ENCODE data around the gene CRYGS.
"Not testable (repeated sequence)": the region's sequence is repeated elsewhere in the genome, so short reads cannot be mapped to it uniquely, and the experiment has no call there.

Gene CRYGS

GRCh38 chr3:186580785-186581184 is 36.6 kb upstream of the CRYGS start:
- Histone ChIP-seq H3K27me3 (ENCODE audit: insufficient read depth, low read length) (no peaks in the 10 kb centered on the region), H3K4me3 (ENCODE audit: low read depth, low read length) (no peak overlapping the region), H3K4me1 (ENCODE audit: control insufficient read depth, insufficient read depth, low read length, unreplicated experiment) (peaks cover 12% of the 10 kb centered on the region), H3K27ac (ENCODE audit: low read depth, low read length) (no peak overlapping the region), H2AFZ (ENCODE audit: low read length, unreplicated experiment) (no peak overlapping the region), H3K36me3 (ENCODE audit: insufficient read depth, low read length) (peaks cover 66% of the 10 kb centered on the region), H3K79me2 (ENCODE audit: control insufficient read depth, insufficient read depth, low read length, unreplicated experiment) (no peaks in the 10 kb centered on the region)

GRCh38 chr3:186577521-186577920 is 33.3 kb upstream of the CRYGS start:
- Histone ChIP-seq H3K36me3 (ENCODE audit: insufficient read depth, low read length) (peaks cover 54% of the 10 kb centered on the region), H3K27me3 (ENCODE audit: insufficient read depth, low read length) (no peaks in the 10 kb centered on the region), H3K27ac (ENCODE audit: low read depth, low read length) (no peak overlapping the region), H2AFZ (ENCODE audit: low read length, unreplicated experiment) (no peak overlapping the region), H3K4me3 (ENCODE audit: low read depth, low read length) (no peak overlapping the region), H3K79me2 (ENCODE audit: control insufficient read depth, insufficient read depth, low read length, unreplicated experiment) (no peaks in the 10 kb centered on the region), H3K4me1 (ENCODE audit: control insufficient read depth, insufficient read depth, low read length, unreplicated experiment) (no peaks in the 10 kb centered on the region)

DNA sequence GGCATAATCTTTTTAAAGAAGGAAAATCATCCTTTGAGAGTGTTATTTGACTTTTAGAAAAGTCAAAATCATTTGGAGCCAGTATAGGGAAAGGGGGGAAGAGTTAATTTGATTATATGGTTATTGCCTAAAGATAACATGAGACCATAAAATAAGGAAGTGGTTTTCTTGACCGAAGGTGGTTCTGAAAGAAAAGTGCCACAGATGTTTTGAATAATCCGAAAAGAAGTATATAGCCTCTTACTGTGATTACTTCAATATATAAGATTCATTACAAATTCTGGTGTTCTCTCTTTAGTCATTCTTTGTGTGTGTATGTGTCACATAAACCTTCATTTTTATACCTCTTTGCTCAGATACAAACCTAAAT is 27.4 kb upstream of the CRYGS start:
- Histone ChIP-seq H3K4me3 (ENCODE audit: low read depth, low read length) (peak overlapping the region; percentile 98), H3K27me3 (ENCODE audit: insufficient read depth, low read length) (no peaks in the 10 kb centered on the region), H2AFZ (ENCODE audit: low read length, unreplicated experiment) (no peak overlapping the region), H3K4me1 (ENCODE audit: control insufficient read depth, insufficient read depth, low read length, unreplicated experiment) (peaks cover 13% of the 10 kb centered on the region), H3K36me3 (ENCODE audit: insufficient read depth, low read length) (peaks cover 20% of the 10 kb centered on the region), H3K79me2 (ENCODE audit: control insufficient read depth, insufficient read depth, low read length, unreplicated experiment) (peaks cover 20% of the 10 kb centered on the region), H3K27ac (ENCODE audit: low read depth, low read length) (no peak overlapping the region)

DNA sequence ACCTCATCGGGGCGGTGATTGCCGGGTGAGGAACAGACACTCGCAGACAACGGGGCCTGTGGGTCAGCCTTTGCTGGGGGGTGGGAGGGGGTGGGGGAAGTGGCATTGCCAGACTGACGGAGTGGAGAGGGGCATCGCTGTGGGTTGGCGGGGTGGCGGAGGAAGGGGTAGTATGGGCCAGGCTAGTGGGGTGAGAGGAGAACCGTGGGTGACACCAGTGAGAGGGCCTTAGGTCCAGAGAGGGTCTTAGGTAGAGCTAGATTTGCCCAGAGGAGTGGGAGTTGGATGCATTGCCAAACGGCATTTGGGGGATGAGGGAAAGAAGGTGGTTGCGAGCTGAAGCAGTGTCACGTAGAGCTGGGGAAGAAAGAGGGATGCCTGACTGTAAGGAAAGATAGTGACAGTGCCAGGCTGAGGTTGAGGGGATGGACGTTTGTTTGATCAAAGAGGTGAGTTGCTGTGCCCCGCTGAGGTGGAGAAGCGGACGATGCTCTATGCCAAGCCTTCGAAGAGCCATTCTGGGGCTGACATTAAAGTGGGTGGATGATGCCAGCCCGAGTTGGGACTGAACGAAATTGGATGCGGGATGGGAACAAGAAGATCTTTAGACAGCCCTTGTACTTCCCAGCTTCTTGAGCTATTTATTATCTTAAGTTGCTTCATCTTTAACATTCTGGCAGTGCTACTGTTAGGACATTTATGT is 26.9 kb upstream of the CRYGS start:
- peaks cover 25% of the 10 kb centered on the region for H3K79me2 ChIP-seq (ENCODE audit: control insufficient read depth, insufficient read depth, low read length, unreplicated experiment)
- H3K27me3 ChIP-seq (ENCODE audit: insufficient read depth, low read length) = no peaks in the 10 kb centered on the region
- H3K27ac ChIP-seq (ENCODE audit: low read depth, low read length) = peak overlapping the region; percentile 62; the same call in 1 of the 2 replicates
- peaks cover 13% of the 10 kb centered on the region for H3K4me1 ChIP-seq (ENCODE audit: control insufficient read depth, insufficient read depth, low read length, unreplicated experiment)
- peak overlapping the region; percentile 85 for H2AFZ ChIP-seq (ENCODE audit: low read length, unreplicated experiment)
- H3K36me3 ChIP-seq (ENCODE audit: insufficient read depth, low read length) = peaks cover 16% of the 10 kb centered on the region
- H3K4me3 ChIP-seq (ENCODE audit: low read depth, low read length) = peak overlapping the region; percentile 98

- peaks cover 27% of the 10 kb centered on the region for H3K79me2 ChIP-seq (ENCODE audit: control insufficient read depth, insufficient read depth, low read length, unreplicated experiment)
Measured at GRCh38 chr3:186570096-186570940, 26.1 kb upstream of the CRYGS start, which contains the start of gene DNAJB11. TSS of gene DNAJB11 (plus strand) at chr3:186570720. CDS start at chr3:186570898, 178 bp downstream.

GRCh38 chr3:186569779-186570095 is 25.6 kb upstream of the CRYGS start:
- peaks cover 30% of the 10 kb centered on the region for H3K79me2 ChIP-seq (ENCODE audit: control insufficient read depth, insufficient read depth, low read length, unreplicated experiment)
- H3K27ac ChIP-seq (ENCODE audit: low read depth, low read length) = 0 out of 2 replicates have a peak overlapping the region, but pooled peaks have one; percentile 20
- H3K4me1 ChIP-seq (ENCODE audit: control insufficient read depth, insufficient read depth, low read length, unreplicated experiment) = peaks cover 13% of the 10 kb centered on the region
- no peaks in the 10 kb centered on the region for H3K27me3 ChIP-seq (ENCODE audit: insufficient read depth, low read length)
- peaks cover 10% of the 10 kb centered on the region; the same call in 1 of the 2 replicates for H3K36me3 ChIP-seq (ENCODE audit: insufficient read depth, low read length)
- peak overlapping the region; percentile 98 for H3K4me3 ChIP-seq (ENCODE audit: low read depth, low read length)
- H2AFZ ChIP-seq (ENCODE audit: low read length, unreplicated experiment) = peak overlapping the region; percentile 73

More at GRCh38 chr3:186570096-186570940, 26.1 kb upstream of the CRYGS start, which contains the start of gene DNAJB11:
- Histone ChIP-seq H3K4me1 (ENCODE audit: control insufficient read depth, insufficient read depth, low read length, unreplicated experiment) (peaks cover 13% of the 10 kb centered on the region), H3K36me3 (ENCODE audit: insufficient read depth, low read length) (peaks cover 10% of the 10 kb centered on the region; the same call in 1 of the 2 replicates), H3K27me3 (ENCODE audit: insufficient read depth, low read length) (no peaks in the 10 kb centered on the region), H3K27ac (ENCODE audit: low read depth, low read length) (peak within 1 kb of the TSS; percentile 62; the same call in 1 of the 2 replicates), H3K4me3 (ENCODE audit: low read depth, low read length) (peak within 1 kb of the TSS; percentile 98), H2AFZ (ENCODE audit: low read length, unreplicated experiment) (peak within 1 kb of the TSS; percentile 85)

- H3K36me3 ChIP-seq (ENCODE audit: insufficient read depth, low read length); H3K27ac ChIP-seq (ENCODE audit: low read depth, low read length); H3K27me3 ChIP-seq (ENCODE audit: insufficient read depth, low read length); H2AFZ ChIP-seq (ENCODE audit: low read length, unreplicated experiment): not testable (repeated sequence)
- Histone ChIP-seq H3K4me3 (ENCODE audit: low read depth, low read length) (peak overlapping the region; percentile 98), H3K79me2 (ENCODE audit: control insufficient read depth, insufficient read depth, low read length, unreplicated experiment) (peaks cover 30% of the 10 kb centered on the region), H3K4me1 (ENCODE audit: control insufficient read depth, insufficient read depth, low read length, unreplicated experiment) (peaks cover 13% of the 10 kb centered on the region)
Measured at GRCh38 chr3:186569361-186569760, 25.2 kb upstream of the CRYGS start.

DNA sequence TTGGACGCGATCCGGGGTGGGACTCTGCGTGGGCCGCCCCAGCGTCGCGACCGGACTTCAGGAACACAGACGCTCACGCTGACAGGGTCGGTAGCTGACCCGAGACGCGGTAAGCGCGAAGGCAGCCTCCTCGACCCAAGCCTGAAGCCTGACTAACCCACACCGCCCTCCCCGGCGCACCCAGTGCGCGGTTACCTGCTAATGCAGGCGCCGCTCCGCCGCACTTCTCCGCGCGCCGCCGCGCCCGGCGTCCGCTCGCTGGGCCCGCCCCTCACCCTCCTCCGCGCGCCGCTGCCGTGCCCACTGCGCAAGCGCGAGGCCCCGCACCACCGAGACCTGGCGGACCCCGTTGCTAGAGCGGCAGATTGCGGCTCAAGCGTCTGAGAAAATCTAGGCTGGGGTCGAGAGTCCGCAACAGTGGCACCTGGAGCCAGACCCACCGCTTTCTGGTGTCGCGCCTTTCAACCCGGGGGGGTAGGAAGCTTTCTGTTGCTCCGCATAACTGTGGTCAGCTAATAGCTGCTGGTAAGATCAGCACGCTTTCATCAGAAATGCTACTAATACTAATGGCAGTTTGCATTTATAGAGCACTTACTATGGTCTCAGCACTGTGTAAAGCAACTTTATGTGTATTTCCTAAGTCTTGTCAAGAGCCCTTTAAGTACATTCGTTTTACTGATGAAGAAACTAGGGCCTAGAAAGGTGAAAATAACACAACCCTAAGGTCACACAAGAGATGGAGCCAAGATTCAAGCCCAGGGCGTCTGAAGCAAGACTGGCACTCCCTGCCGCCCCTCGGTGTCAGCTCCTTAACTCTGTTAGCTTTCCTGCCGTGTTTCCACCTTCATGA is 23.1 kb upstream of the CRYGS start, which contains the start of gene TBCCD1:
TSS of gene TBCCD1 (minus strand) at position 268 of the 850 bp plus-strand sequence. CDS start 3,010 bp downstream, outside the sequence.
- Histone ChIP-seq H3K4me3 (ENCODE audit: low read depth, low read length) (peak within 1 kb of the TSS; percentile 97), H3K36me3 (ENCODE audit: insufficient read depth, low read length) (peaks cover 5% of the 10 kb centered on the region; the same call in 1 of the 2 replicates), H3K79me2 (ENCODE audit: control insufficient read depth, insufficient read depth, low read length, unreplicated experiment) (peaks cover 30% of the 10 kb centered on the region), H2AFZ (ENCODE audit: low read length, unreplicated experiment) (peak within 1 kb of the TSS; percentile 92), H3K27ac (ENCODE audit: low read depth, low read length) (peak within 1 kb of the TSS; percentile 34; the same call in 1 of the 2 replicates), H3K4me1 (ENCODE audit: control insufficient read depth, insufficient read depth, low read length, unreplicated experiment) (peaks cover 13% of the 10 kb centered on the region), H3K27me3 (ENCODE audit: insufficient read depth, low read length) (no peaks in the 10 kb centered on the region)

- H3K36me3 ChIP-seq (ENCODE audit: insufficient read depth, low read length) = peaks cover 8% of the 10 kb centered on the region; the same call in 1 of the 2 replicates
- no peaks in the 10 kb centered on the region for H3K27me3 ChIP-seq (ENCODE audit: insufficient read depth, low read length)
- H3K4me3 ChIP-seq (ENCODE audit: low read depth, low read length) = peak overlapping the region; percentile 97
- H2AFZ ChIP-seq (ENCODE audit: low read length, unreplicated experiment) = peak overlapping the region; percentile 87
- peaks cover 13% of the 10 kb centered on the region for H3K4me1 ChIP-seq (ENCODE audit: control insufficient read depth, insufficient read depth, low read length, unreplicated experiment)
- peaks cover 27% of the 10 kb centered on the region for H3K79me2 ChIP-seq (ENCODE audit: control insufficient read depth, insufficient read depth, low read length, unreplicated experiment)
- H3K27ac ChIP-seq (ENCODE audit: low read depth, low read length) = peak overlapping the region; percentile 8; the same call in 1 of the 2 replicates
Measured at GRCh38 chr3:186566772-186567071, 22.5 kb upstream of the CRYGS start.

GRCh38 chr3:186564586-186564985 is 20.4 kb upstream of the CRYGS start:
- Histone ChIP-seq H3K27me3 (ENCODE audit: insufficient read depth, low read length) (no peaks in the 10 kb centered on the region), H3K4me3 (ENCODE audit: low read depth, low read length) (no peak overlapping the region), H2AFZ (ENCODE audit: low read length, unreplicated experiment) (no peak overlapping the region), H3K79me2 (ENCODE audit: control insufficient read depth, insufficient read depth, low read length, unreplicated experiment) (peaks cover 17% of the 10 kb centered on the region), H3K4me1 (ENCODE audit: control insufficient read depth, insufficient read depth, low read length, unreplicated experiment) (peaks cover 7% of the 10 kb centered on the region), H3K36me3 (ENCODE audit: insufficient read depth, low read length) (peaks cover 16% of the 10 kb centered on the region; the same call in 1 of the 2 replicates), H3K27ac (ENCODE audit: low read depth, low read length) (no peak overlapping the region)

Data from ACC112 (cell line).